ENCODE measurements around the gene TMCO4. TPM values are rescaled to one million over a fixed set of nuclear protein-coding genes. Genes with fewer than 3 reads are reported as not detected.

Gene TMCO4
- total RNA-seq, 1 donor from 2014 or later, result 4.1 TPM

DNA sequence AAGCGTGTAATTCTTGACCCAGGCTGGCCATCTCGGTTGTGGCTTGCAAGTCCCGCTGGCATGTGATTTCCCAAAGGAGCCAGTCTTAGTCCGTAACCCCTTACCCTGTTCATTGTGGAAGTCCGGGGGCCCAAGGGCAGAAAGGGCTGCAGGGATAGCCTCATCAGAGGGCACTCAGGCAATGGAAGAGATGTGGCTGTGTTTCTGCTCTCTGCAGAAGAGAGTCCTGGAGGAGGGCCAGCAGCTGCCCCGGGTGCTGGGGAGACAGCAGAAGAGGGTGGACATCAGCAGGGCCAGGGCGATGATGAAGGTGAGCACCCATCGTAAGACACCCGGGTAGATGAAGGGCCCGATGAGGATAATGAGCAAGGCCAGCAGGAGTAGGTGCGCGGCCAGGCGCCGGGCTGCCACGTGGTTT lies 14.5 kb upstream of the TMCO4 start:
- no peaks in the 10 kb centered on the region for H3K9me3 Mint-ChIP-seq (ENCODE audit: unreplicated experiment)
- no peak for DNase-seq (ENCODE audit: low spot score)
- H3K27me3 Mint-ChIP-seq (ENCODE audit: unreplicated experiment), result peaks cover 1% of the 10 kb centered on the region
- no peaks in the 10 kb centered on the region for H3K36me3 Mint-ChIP-seq (ENCODE audit: low read depth, unreplicated experiment)
- no peak overlapping the region for H3K27ac Mint-ChIP-seq (ENCODE audit: unreplicated experiment)
- no peak overlapping the region for H3K4me3 Mint-ChIP-seq (ENCODE audit: unreplicated experiment)
- TF ChIP-seq, protein P1, sequence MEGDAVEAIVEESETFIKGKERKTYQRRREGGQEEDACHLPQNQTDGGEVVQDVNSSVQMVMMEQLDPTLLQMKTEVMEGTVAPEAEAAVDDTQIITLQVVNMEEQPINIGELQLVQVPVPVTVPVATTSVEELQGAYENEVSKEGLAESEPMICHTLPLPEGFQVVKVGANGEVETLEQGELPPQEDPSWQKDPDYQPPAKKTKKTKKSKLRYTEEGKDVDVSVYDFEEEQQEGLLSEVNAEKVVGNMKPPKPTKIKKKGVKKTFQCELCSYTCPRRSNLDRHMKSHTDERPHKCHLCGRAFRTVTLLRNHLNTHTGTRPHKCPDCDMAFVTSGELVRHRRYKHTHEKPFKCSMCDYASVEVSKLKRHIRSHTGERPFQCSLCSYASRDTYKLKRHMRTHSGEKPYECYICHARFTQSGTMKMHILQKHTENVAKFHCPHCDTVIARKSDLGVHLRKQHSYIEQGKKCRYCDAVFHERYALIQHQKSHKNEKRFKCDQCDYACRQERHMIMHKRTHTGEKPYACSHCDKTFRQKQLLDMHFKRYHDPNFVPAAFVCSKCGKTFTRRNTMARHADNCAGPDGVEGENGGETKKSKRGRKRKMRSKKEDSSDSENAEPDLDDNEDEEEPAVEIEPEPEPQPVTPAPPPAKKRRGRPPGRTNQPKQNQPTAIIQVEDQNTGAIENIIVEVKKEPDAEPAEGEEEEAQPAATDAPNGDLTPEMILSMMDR (IDR thresholded peaks at IDR 0.05; ENCODE audit: unreplicated experiment), result no peak
- peaks cover 25% of the 10 kb centered on the region for H3K4me1 Mint-ChIP-seq (ENCODE audit: unreplicated experiment)

GRCh38 chr1:19813643-19813960 lies 13.9 kb upstream of the TMCO4 start:
- no peaks in the 10 kb centered on the region for H3K36me3 Mint-ChIP-seq (ENCODE audit: low read depth, unreplicated experiment)
- H3K4me1 Mint-ChIP-seq (ENCODE audit: unreplicated experiment), result peaks cover 25% of the 10 kb centered on the region
- no peak for DNase-seq (ENCODE audit: low spot score)
- H3K9me3 Mint-ChIP-seq (ENCODE audit: unreplicated experiment), result no peaks in the 10 kb centered on the region
- peak overlapping the region; percentile 21 for H3K4me3 Mint-ChIP-seq (ENCODE audit: unreplicated experiment)
- H3K27ac Mint-ChIP-seq (ENCODE audit: unreplicated experiment), result no peak overlapping the region
- peaks cover 1% of the 10 kb centered on the region for H3K27me3 Mint-ChIP-seq (ENCODE audit: unreplicated experiment)
- TF ChIP-seq, protein P1 (IDR thresholded peaks at IDR 0.05; ENCODE audit: unreplicated experiment), result no peak

DNA sequence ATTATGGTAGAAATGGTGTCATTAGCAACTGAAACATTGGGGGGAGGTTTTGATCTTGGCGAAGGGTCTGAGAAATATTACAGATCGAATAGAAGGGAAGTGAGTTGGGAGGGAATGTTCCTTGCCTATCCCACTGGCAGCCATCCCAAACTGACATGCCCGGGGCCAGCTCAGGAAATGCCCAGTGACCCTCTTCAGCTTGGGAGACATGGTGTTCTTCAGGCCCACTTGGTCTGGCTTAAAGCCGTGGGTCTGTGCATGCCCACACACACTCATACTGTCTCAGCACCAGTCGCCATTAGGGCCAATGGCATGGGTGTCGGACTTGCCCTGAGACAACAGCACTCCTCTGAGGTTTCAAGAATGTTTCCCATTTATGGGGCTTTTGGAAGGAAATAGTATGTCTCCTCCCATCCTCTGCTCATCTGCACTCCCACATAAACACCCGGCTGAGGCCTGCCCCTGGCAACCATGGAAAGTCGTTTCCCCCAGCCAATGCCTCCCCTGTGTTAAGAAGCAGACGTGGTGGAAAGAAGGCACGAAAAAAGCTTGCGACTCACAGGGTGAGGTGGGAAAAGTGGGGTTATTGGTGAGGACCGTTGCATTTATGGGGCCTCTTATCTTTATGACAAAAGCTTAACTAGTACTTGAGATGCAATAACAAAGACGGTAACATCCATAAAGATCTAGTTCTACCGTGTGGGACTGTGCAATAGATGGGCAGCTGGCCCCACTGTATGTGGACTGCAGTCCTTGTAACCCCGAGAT lies 13.3 kb upstream of the TMCO4 start:
- H3K27me3 Mint-ChIP-seq (ENCODE audit: unreplicated experiment), result peaks cover 1% of the 10 kb centered on the region
- no peak for DNase-seq (ENCODE audit: low spot score)
- no peaks in the 10 kb centered on the region for H3K9me3 Mint-ChIP-seq (ENCODE audit: unreplicated experiment)
- TF ChIP-seq, protein P1 (IDR thresholded peaks at IDR 0.05; ENCODE audit: unreplicated experiment), result no peak
- no peak overlapping the region for H3K4me3 Mint-ChIP-seq (ENCODE audit: unreplicated experiment)
- no peak overlapping the region for H3K27ac Mint-ChIP-seq (ENCODE audit: unreplicated experiment)
- H3K4me1 Mint-ChIP-seq (ENCODE audit: unreplicated experiment), result peaks cover 25% of the 10 kb centered on the region
- no peaks in the 10 kb centered on the region for H3K36me3 Mint-ChIP-seq (ENCODE audit: low read depth, unreplicated experiment)

DNA sequence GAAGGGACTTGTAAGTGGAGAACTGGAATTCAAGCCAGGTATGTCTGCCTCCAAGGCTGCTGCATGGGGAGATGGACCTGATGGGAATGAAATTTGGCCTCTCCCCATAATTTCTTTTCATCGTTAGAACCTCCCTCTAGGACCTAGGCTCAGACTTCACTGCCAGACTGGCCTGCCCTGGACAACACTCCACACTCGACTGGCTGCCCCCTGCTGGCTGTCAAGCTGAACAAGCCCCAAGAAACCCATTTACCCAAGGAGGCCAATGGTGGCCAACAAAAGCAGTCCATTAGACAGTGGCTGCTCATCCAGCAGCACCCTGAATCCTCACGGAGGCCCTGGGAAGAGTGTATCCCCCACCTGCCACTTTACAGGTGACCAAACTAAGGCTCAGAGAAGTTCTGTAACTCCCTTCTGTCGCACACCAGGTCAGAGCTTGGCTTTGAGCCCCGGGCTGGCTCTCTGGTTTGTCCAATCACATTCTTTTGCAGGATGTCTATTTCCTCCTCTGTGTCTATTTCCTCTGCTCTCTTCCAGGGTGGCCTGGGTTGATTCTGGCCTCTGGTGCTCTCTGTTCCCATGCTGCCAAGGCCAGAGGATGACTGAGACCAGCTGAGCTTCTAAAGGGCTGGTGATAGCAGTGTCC lies 11.6 kb upstream of the TMCO4 start:
- TF ChIP-seq, protein P1 (IDR thresholded peaks at IDR 0.05; ENCODE audit: unreplicated experiment), result peak; percentile 59
- Mint-ChIP-seq H3K4me1 (ENCODE audit: unreplicated experiment) (peaks cover 19% of the 10 kb centered on the region), H3K4me3 (ENCODE audit: unreplicated experiment) (no peak overlapping the region), H3K27ac (ENCODE audit: unreplicated experiment) (no peak overlapping the region), H3K27me3 (ENCODE audit: unreplicated experiment) (no peaks in the 10 kb centered on the region), H3K9me3 (ENCODE audit: unreplicated experiment) (no peaks in the 10 kb centered on the region), H3K36me3 (ENCODE audit: low read depth, unreplicated experiment) (no peaks in the 10 kb centered on the region)
- DNase-seq (ENCODE audit: low spot score), result peak; percentile 27

Data from endothelial cell (in vitro differentiated cells).